ENCODE data around the gene TTLL7. TPM values are rescaled to one million over a fixed set of nuclear protein-coding genes. Genes with fewer than 3 reads are reported as not detected.
A peak's percentile ranks its signal among the peaks of the same experiment; 100 is the strongest.

The TTLL7 gene
- total RNA-seq, 1 donor from 2014 or later, result 117 TPM

GRCh38 chr1:83849191-83850061 lies 149.5 kb downstream of the TTLL7 start:
- Mint-ChIP-seq H3K9me3 (ENCODE audit: low read depth) (no peaks in the 10 kb centered on the region), H3K4me3 (ENCODE audit: low read depth) (no peak overlapping the region), H3K36me3 (ENCODE audit: insufficient read depth) (peaks cover 1% of the 10 kb centered on the region), H3K27ac (no peak overlapping the region), H3K27me3 (no peaks in the 10 kb centered on the region), H3K4me1 (ENCODE audit: low read depth) (no peaks in the 10 kb centered on the region)
- TF ChIP-seq CTCF (IDR thresholded peaks at IDR 0.05; ENCODE audit: unreplicated experiment), result no peak
- no peak for DNase-seq (ENCODE audit: low spot score, unreplicated experiment)

GRCh38 chr1:83846138-83846537 lies 152.8 kb downstream of the TTLL7 start:
- Mint-ChIP-seq H3K27ac (no peak overlapping the region), H3K36me3 (ENCODE audit: insufficient read depth) (peaks cover 2% of the 10 kb centered on the region), H3K4me1 (ENCODE audit: low read depth) (peaks cover 6% of the 10 kb centered on the region), H3K27me3 (no peaks in the 10 kb centered on the region), H3K9me3 (ENCODE audit: low read depth) (peaks cover 7% of the 10 kb centered on the region), H3K4me3 (ENCODE audit: low read depth) (no peak overlapping the region)
- no peak for DNase-seq (ENCODE audit: low spot score, unreplicated experiment)
- no peak for TF ChIP-seq CTCF (IDR thresholded peaks at IDR 0.05; ENCODE audit: unreplicated experiment)

- H3K36me3 Mint-ChIP-seq (ENCODE audit: insufficient read depth), result peaks cover 2% of the 10 kb centered on the region
- TF ChIP-seq CTCF (IDR thresholded peaks at IDR 0.05; ENCODE audit: unreplicated experiment), result no peak
- H3K27ac Mint-ChIP-seq, result no peak overlapping the region
- H3K9me3 Mint-ChIP-seq (ENCODE audit: low read depth), result peaks cover 7% of the 10 kb centered on the region
- no peak overlapping the region for H3K4me3 Mint-ChIP-seq (ENCODE audit: low read depth)
- H3K4me1 Mint-ChIP-seq (ENCODE audit: low read depth), result peaks cover 10% of the 10 kb centered on the region
- no peak for DNase-seq (ENCODE audit: low spot score, unreplicated experiment)
- no peaks in the 10 kb centered on the region for H3K27me3 Mint-ChIP-seq
Observed at GRCh38 chr1:83845437-83846071, 153.4 kb downstream of the TTLL7 start.

GRCh38 chr1:83844546-83844945 lies 154.4 kb downstream of the TTLL7 start:
- peaks cover 7% of the 10 kb centered on the region for H3K9me3 Mint-ChIP-seq (ENCODE audit: low read depth)
- H3K27me3 Mint-ChIP-seq, result no peaks in the 10 kb centered on the region
- TF ChIP-seq CTCF (IDR thresholded peaks at IDR 0.05; ENCODE audit: unreplicated experiment), result no peak
- peaks cover 2% of the 10 kb centered on the region for H3K36me3 Mint-ChIP-seq (ENCODE audit: insufficient read depth)
- no peak overlapping the region for H3K4me3 Mint-ChIP-seq (ENCODE audit: low read depth)
- no peak overlapping the region for H3K27ac Mint-ChIP-seq
- peaks cover 16% of the 10 kb centered on the region for H3K4me1 Mint-ChIP-seq (ENCODE audit: low read depth)
- no peak for DNase-seq (ENCODE audit: low spot score, unreplicated experiment)

- peaks cover 2% of the 10 kb centered on the region for H3K36me3 Mint-ChIP-seq (ENCODE audit: insufficient read depth)
- H3K9me3 Mint-ChIP-seq (ENCODE audit: low read depth), result peaks cover 7% of the 10 kb centered on the region
- no peaks in the 10 kb centered on the region for H3K27me3 Mint-ChIP-seq
- H3K27ac Mint-ChIP-seq, result peak overlapping the region; percentile 28
- no peak overlapping the region for H3K4me3 Mint-ChIP-seq (ENCODE audit: low read depth)
- H3K4me1 Mint-ChIP-seq (ENCODE audit: low read depth), result peaks cover 20% of the 10 kb centered on the region
- no peak for TF ChIP-seq CTCF (IDR thresholded peaks at IDR 0.05; ENCODE audit: unreplicated experiment)
- no peak for DNase-seq (ENCODE audit: low spot score, unreplicated experiment)
Observed at GRCh38 chr1:83839566-83840173, 159.3 kb downstream of the TTLL7 start.
